Kidney epithelial cell (primary cell): ENCODE results near the gene CYSLTR2. TPM values are rescaled to one million over a fixed set of nuclear protein-coding genes. Genes with fewer than 3 reads are reported as not detected.

Experiments
- DNase-seq: peaks from one replicate; pipeline ENCODE4 v3.0.0-alpha.2; 2010; ENCODE audit warnings: low read depth
- H3K27me3 ChIP-seq: 2 replicates; pipeline ENCODE4 v1.6.0; 2011; ENCODE audit warnings: low read length; ENCODE audit not compliant: control insufficient read depth, insufficient read depth
- H3K36me3 ChIP-seq: 2 replicates; pipeline ENCODE4 v1.5.1; 2011; ENCODE audit warnings: low read length; ENCODE audit not compliant: control insufficient read depth, insufficient read depth
- H3K4me3 ChIP-seq: 2 replicates; pipeline ENCODE4 v1.5.1; 2011; ENCODE audit warnings: low read depth, mild to moderate bottlenecking, control low read depth, low read length
- total RNA-seq: library from RNA; depleted of rRNA; stranded (reverse); fragments of >200 nt; gene quantifications from 2 replicates; pipeline ENCODE4 v1.2.3, GENCODE V29; 2015
- TF ChIP-seq, protein P1 (sequence below): IDR thresholded peaks from 2 replicates; pipeline ENCODE4 v1.5.1; 2011; ENCODE audit warnings: mild to moderate bottlenecking, moderate library complexity, low read length, control low read depth, inconsistent platforms; ENCODE audit not compliant: insufficient read depth, poor library complexity, severe bottlenecking

CYSLTR2 gene
- total RNA-seq, 1 donor from 2014 or later = 0.13 TPM

GRCh38 chr13:48625413-48626076 is 28.2 kb upstream of the CYSLTR2 start:
- no peaks in the 10 kb centered on the region for H3K36me3 ChIP-seq
- TF ChIP-seq, protein P1, sequence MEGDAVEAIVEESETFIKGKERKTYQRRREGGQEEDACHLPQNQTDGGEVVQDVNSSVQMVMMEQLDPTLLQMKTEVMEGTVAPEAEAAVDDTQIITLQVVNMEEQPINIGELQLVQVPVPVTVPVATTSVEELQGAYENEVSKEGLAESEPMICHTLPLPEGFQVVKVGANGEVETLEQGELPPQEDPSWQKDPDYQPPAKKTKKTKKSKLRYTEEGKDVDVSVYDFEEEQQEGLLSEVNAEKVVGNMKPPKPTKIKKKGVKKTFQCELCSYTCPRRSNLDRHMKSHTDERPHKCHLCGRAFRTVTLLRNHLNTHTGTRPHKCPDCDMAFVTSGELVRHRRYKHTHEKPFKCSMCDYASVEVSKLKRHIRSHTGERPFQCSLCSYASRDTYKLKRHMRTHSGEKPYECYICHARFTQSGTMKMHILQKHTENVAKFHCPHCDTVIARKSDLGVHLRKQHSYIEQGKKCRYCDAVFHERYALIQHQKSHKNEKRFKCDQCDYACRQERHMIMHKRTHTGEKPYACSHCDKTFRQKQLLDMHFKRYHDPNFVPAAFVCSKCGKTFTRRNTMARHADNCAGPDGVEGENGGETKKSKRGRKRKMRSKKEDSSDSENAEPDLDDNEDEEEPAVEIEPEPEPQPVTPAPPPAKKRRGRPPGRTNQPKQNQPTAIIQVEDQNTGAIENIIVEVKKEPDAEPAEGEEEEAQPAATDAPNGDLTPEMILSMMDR = no peak
- no peaks in the 10 kb centered on the region for H3K27me3 ChIP-seq
- DNase-seq = no peak
- H3K4me3 ChIP-seq = no peak overlapping the region

DNA sequence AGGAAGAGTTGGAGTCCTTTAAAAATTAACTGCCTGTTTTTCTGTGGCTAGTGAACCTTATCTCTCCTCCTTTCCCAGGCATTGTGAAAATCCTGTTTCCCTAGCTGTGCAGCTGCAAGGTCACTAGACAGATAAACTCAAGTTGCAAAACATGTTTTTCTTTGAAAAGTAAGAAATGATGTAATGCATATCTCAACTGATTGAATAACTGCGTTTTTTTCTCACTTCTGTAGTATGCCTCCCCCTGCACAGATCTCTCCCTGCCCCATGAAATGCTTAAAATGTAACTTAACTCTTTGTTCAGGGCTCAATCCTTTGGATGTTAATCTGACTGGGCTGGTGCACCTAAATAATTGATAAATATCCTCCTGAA is 27.7 kb upstream of the CYSLTR2 start:
- H3K36me3 ChIP-seq = no peaks in the 10 kb centered on the region
- TF ChIP-seq, protein P1 = no peak
- DNase-seq = peak; percentile 73
- H3K27me3 ChIP-seq = no peaks in the 10 kb centered on the region
- H3K4me3 ChIP-seq = no peak overlapping the region

GRCh38 chr13:48626726-48627451 is 26.8 kb upstream of the CYSLTR2 start:
- no peak for DNase-seq
- no peak overlapping the region for H3K4me3 ChIP-seq
- TF ChIP-seq, protein P1 = no peak
- no peaks in the 10 kb centered on the region for H3K27me3 ChIP-seq
- no peaks in the 10 kb centered on the region for H3K36me3 ChIP-seq

- H3K27me3 ChIP-seq = no peaks in the 10 kb centered on the region
- H3K4me3 ChIP-seq = no peak overlapping the region
- H3K36me3 ChIP-seq = no peaks in the 10 kb centered on the region
- no peak for DNase-seq
- TF ChIP-seq, protein P1 = no peak
Measured at GRCh38 chr13:48629277-48629676, 24.5 kb upstream of the CYSLTR2 start.

GRCh38 chr13:48630291-48630690 is 23.4 kb upstream of the CYSLTR2 start:
- Histone ChIP-seq H3K36me3 (no peaks in the 10 kb centered on the region), H3K4me3 (no peak overlapping the region), H3K27me3 (no peaks in the 10 kb centered on the region)
- DNase-seq = no peak
- TF ChIP-seq, protein P1 = no peak
